PC-9 (cell line): Measurements from ENCODE around the gene MYL2. TPM values are rescaled to one million over a fixed set of nuclear protein-coding genes. Genes with fewer than 3 reads are reported as not detected.

Experiments used
- BruUV-seq: library from RNA; stranded (reverse); fragments of 400-500 nt; replicated peaks from 2 replicates; lab custom pipeline; 2021; lab: Mats Ljungman, UMichigan
- CTCF ChIA-PET: fragments of 300-600 bp; sonication (Branson Sonifier 250); formaldehyde crosslinking; loops from one replicate; lab custom pipeline; 2022; ENCODE audit warnings: antibody characterized with exemption; lab: Charles Lee
- POLR2A ChIA-PET: fragments of 300-600 bp; sonication (Branson Sonifier 250); formaldehyde crosslinking; loops from one replicate; lab custom pipeline; 2022; ENCODE audit warnings: antibody characterized with exemption; ENCODE audit not compliant: unreplicated experiment; lab: Charles Lee
- DNase-seq, 2 experiments: peaks; one replicate each; pipeline versions ENCODE4 v3.0.0 to v3.0.0-alpha.2; 2015 to 2022; ENCODE audit warnings: mixed read lengths in 1 of 2
- H2AFZ ChIP-seq: fragments of 200-600 bp; sonication (generic); 2 replicates; pipeline ENCODE4 v1.8.1; 2017; ENCODE audit warnings: antibody characterized with exemption
- H3F3A ChIP-seq: fragments of 200-600 bp; sonication (generic); 2 replicates; pipeline ENCODE4 v1.8.1; 2017; ENCODE audit warnings: antibody characterized with exemption, mild to moderate bottlenecking, low read depth; ENCODE audit not compliant: insufficient read depth
- H3K27ac ChIP-seq: fragments of 200-600 bp; sonication (generic); 2 replicates; pipeline ENCODE4 v1.6.1; 2016; ENCODE audit warnings: mixed run types
- H3K27me3 ChIP-seq: fragments of 200-600 bp; sonication (generic); 2 replicates; pipeline ENCODE4 v1.6.1; 2016; ENCODE audit warnings: low read depth, mixed run types; ENCODE audit not compliant: insufficient read depth
- H3K36me3 ChIP-seq: fragments of 200-600 bp; sonication (generic); 2 replicates; pipeline ENCODE4 v1.6.1; 2016; ENCODE audit warnings: low read depth, mixed run types
- H3K4me1 ChIP-seq: fragments of 200-600 bp; sonication (generic); replicated peaks from 2 replicates; pipeline ENCODE4 v1.6.1; 2016; ENCODE audit warnings: mixed run types; ENCODE audit not compliant: insufficient read depth
- H3K4me2 ChIP-seq: fragments of 200-600 bp; sonication (generic); 2 replicates; pipeline ENCODE4 v1.6.1; 2017; ENCODE audit warnings: mixed run types
- H3K4me3 ChIP-seq: fragments of 200-600 bp; sonication (generic); 2 replicates; pipeline ENCODE4 v1.6.1; 2016; ENCODE audit warnings: mixed run types
- H3K79me2 ChIP-seq: fragments of 200-600 bp; sonication (generic); 2 replicates; pipeline ENCODE4 v1.6.1; 2017; ENCODE audit warnings: low read depth, mixed run types
- H3K9me2 ChIP-seq: fragments of 200-600 bp; sonication (generic); 2 replicates; pipeline ENCODE4 v1.8.1; 2017; ENCODE audit warnings: mild to moderate bottlenecking; ENCODE audit not compliant: insufficient read depth
- H3K9me3 ChIP-seq: fragments of 200-600 bp; sonication (generic); 2 replicates; pipeline ENCODE4 v1.8.1; 2016; ENCODE audit warnings: low read depth; ENCODE audit not compliant: insufficient read depth
- H4K20me1 ChIP-seq: fragments of 200-600 bp; sonication (generic); 2 replicates; pipeline ENCODE4 v1.8.1; 2017; ENCODE audit not compliant: insufficient read depth
- CTCF ChIP-seq: fragments of 200-600 bp; sonication (generic); conservative IDR thresholded peaks from 2 replicates; pipeline ENCODE4 v1.6.1; 2017; ENCODE audit warnings: mixed run types, antibody characterized with exemption, mild to moderate bottlenecking, moderate library complexity
- EZH2 ChIP-seq: fragments of 200-600 bp; sonication (generic); IDR thresholded peaks from 2 replicates; pipeline ENCODE4 v1.8.0; 2017; ENCODE audit warnings: antibody characterized with exemption, low read depth
- intact Hi-C: fragments of 100-400 bp; cut with micrococcal nuclease; formaldehyde crosslinking; loops from one replicate; pipeline ENCODE4 v1.10.0; 2022; ENCODE audit not compliant: unreplicated experiment
- total RNA-seq: library from RNA; stranded (reverse); gene quantifications from 2 replicates; pipeline ENCODE4 v1.2.3, GENCODE V29; 2021

MYL2 gene
- total RNA-seq, 1 experiment from 2014 or later, result not detected

GRCh38 chr12:110930348-110931314 lies 10.3 kb upstream of the MYL2 start:
- Histone ChIP-seq H3K4me2 (no peak overlapping the region), H3K4me1 (peaks cover 21% of the 10 kb centered on the region), H3K27me3 (no peaks in the 10 kb centered on the region), H3K9me3 (no peaks in the 10 kb centered on the region), H3K79me2 (no peaks in the 10 kb centered on the region), H3K27ac (no peak overlapping the region), H3K9me2 (no peaks in the 10 kb centered on the region), H3K4me3 (no peak overlapping the region), H3F3A (no peaks in the 10 kb centered on the region), H4K20me1 (no peaks in the 10 kb centered on the region), H3K36me3 (no peaks in the 10 kb centered on the region), H2AFZ (no peak overlapping the region)
- intact Hi-C loops, result no loop called here
- ChIA-PET POLR2A (interaction anchor here (0.6 kb wide), 2 partner anchors 10 to 48 kb away, joined by 4 read pairs; partner anchors contain the start of gene MYL2), CTCF (interaction anchor here (0.5 kb wide), 1 partner anchor 458 kb away, joined by 7 read pairs; no protein-coding TSS in a partner anchor)
- no peak for DNase-seq
- BruUV-seq, result no TSS peak
- TF ChIP-seq CTCF (no peak), EZH2 (no peak)

- Histone ChIP-seq H3K4me1 (peaks cover 14% of the 10 kb centered on the region), H3K27me3 (no peaks in the 10 kb centered on the region), H3K9me3 (no peaks in the 10 kb centered on the region), H3K9me2 (no peaks in the 10 kb centered on the region), H3F3A (no peaks in the 10 kb centered on the region), H3K36me3 (no peaks in the 10 kb centered on the region), H3K79me2 (no peaks in the 10 kb centered on the region), H3K4me2 (no peak overlapping the region), H2AFZ (no peak overlapping the region), H3K27ac (no peak overlapping the region), H4K20me1 (no peaks in the 10 kb centered on the region), H3K4me3 (no peak overlapping the region)
- ChIA-PET CTCF (interaction anchor here (0.5 kb wide), 1 partner anchor 458 kb away, joined by 7 read pairs; no protein-coding TSS in a partner anchor), POLR2A (no interaction called here)
- intact Hi-C loops, result no loop called here
- TF ChIP-seq EZH2 (no peak), CTCF (no peak)
- DNase-seq, result no peak
- BruUV-seq, result no TSS peak
Observed at GRCh38 chr12:110929818-110930217, 9.4 kb upstream of the MYL2 start.

GRCh38 chr12:110928700-110929099 lies 8.3 kb upstream of the MYL2 start:
- H3K4me2 ChIP-seq, result no peak overlapping the region
- POLR2A ChIA-PET, result no interaction called here
- H2AFZ ChIP-seq, result no peak overlapping the region
- no peaks in the 10 kb centered on the region for H3F3A ChIP-seq
- TF ChIP-seq CTCF, result no peak
- TF ChIP-seq EZH2, result no peak
- H3K36me3 ChIP-seq, result no peaks in the 10 kb centered on the region
- no peaks in the 10 kb centered on the region for H4K20me1 ChIP-seq
- peaks cover 3% of the 10 kb centered on the region for H3K4me1 ChIP-seq
- no peaks in the 10 kb centered on the region for H3K27me3 ChIP-seq
- no peaks in the 10 kb centered on the region for H3K79me2 ChIP-seq
- CTCF ChIA-PET, result interaction anchor here (0.6 kb wide), 1 partner anchor 427 kb away, joined by 6 read pairs; no protein-coding TSS in a partner anchor
- BruUV-seq, result no TSS peak
- H3K9me2 ChIP-seq, result no peaks in the 10 kb centered on the region
- H3K27ac ChIP-seq, result no peak overlapping the region
- no peaks in the 10 kb centered on the region for H3K9me3 ChIP-seq
- H3K4me3 ChIP-seq, result no peak overlapping the region
- DNase-seq, result no peak
- intact Hi-C loops, result no loop called here
